ENCODE data around the gene CDO1. TPM values are rescaled to one million over a fixed set of nuclear protein-coding genes. Genes with fewer than 3 reads are reported as not detected.

CDO1 gene
- total RNA-seq, 4 donors from 2014 or later, result 4.0 to 40.4 (median 24.0) TPM

DNA sequence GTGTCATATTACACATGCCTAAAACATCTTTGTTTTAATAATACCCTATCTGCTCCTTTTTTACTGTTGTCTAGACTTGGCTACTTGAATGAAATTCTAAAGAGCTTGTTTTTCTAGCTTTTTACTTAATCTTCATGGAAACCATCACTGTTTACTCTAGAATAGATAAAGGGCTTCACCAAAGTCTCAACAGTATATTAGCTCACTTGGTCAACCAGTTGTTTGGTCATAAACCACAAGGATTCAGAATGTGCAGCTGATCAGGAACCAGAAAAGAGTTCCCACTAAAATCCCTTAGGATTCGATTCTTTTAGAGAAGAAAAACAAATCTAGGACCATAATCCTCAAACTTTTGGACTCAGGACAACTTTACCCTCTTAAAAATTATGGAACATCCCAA lies 38.0 kb downstream of the CDO1 start:
- no peaks in the 10 kb centered on the region for H3K36me3 ChIP-seq
- intact Hi-C loops (cut with DNase I), result no loop called here
- H3K27me3 ChIP-seq, result no peaks in the 10 kb centered on the region
- H3K4me1 ChIP-seq, result no peaks in the 10 kb centered on the region
- H3K27ac ChIP-seq, result no peak overlapping the region
- WGBS, 2 donors, result 35 to 39% methylated on average over 1 of the region's 1 CpG
- no peaks in the 10 kb centered on the region for H3K9me3 ChIP-seq
- DNase-seq, result no peak
- TF ChIP-seq, protein P1, sequence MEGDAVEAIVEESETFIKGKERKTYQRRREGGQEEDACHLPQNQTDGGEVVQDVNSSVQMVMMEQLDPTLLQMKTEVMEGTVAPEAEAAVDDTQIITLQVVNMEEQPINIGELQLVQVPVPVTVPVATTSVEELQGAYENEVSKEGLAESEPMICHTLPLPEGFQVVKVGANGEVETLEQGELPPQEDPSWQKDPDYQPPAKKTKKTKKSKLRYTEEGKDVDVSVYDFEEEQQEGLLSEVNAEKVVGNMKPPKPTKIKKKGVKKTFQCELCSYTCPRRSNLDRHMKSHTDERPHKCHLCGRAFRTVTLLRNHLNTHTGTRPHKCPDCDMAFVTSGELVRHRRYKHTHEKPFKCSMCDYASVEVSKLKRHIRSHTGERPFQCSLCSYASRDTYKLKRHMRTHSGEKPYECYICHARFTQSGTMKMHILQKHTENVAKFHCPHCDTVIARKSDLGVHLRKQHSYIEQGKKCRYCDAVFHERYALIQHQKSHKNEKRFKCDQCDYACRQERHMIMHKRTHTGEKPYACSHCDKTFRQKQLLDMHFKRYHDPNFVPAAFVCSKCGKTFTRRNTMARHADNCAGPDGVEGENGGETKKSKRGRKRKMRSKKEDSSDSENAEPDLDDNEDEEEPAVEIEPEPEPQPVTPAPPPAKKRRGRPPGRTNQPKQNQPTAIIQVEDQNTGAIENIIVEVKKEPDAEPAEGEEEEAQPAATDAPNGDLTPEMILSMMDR (IDR thresholded peaks at IDR 0.05), result no peak
- no peak for TF ChIP-seq POLR2A (IDR thresholded peaks at IDR 0.05)
- no peak overlapping the region for H3K4me3 ChIP-seq (replicated peaks in 1 of 3)

DNA sequence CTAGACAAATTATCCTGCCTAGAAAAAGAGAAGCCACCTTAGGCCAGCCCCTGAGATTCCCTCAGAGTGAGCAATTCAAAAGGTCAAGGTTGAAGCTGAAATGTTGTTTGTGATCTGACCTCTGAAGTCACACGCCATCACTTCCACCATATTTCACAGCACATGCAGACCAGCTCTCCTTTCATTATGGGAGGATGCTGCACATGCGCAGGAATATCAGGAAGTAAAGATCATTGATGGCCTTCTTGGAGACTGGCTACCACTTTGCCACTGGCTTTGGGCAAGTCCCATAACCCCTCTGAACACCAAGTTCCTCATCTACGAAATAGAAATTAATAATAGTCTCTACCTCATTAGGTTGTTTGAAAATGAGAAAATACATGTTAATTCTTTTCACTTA lies 39.5 kb downstream of the CDO1 start:
- Histone ChIP-seq H3K27ac (no peak overlapping the region), H3K4me3 (replicated peaks in 1 of 3) (no peak overlapping the region), H3K36me3 (no peaks in the 10 kb centered on the region), H3K27me3 (no peaks in the 10 kb centered on the region), H3K9me3 (no peaks in the 10 kb centered on the region), H3K4me1 (no peaks in the 10 kb centered on the region)
- WGBS, 2 donors, result 94 to 97% methylated on average over 3 of the region's 3 CpGs
- no peak for DNase-seq
- no peak for TF ChIP-seq POLR2A (IDR thresholded peaks at IDR 0.05)
- TF ChIP-seq, protein P1 (IDR thresholded peaks at IDR 0.05), result no peak
- intact Hi-C loops (cut with DNase I), result no loop called here

DNA sequence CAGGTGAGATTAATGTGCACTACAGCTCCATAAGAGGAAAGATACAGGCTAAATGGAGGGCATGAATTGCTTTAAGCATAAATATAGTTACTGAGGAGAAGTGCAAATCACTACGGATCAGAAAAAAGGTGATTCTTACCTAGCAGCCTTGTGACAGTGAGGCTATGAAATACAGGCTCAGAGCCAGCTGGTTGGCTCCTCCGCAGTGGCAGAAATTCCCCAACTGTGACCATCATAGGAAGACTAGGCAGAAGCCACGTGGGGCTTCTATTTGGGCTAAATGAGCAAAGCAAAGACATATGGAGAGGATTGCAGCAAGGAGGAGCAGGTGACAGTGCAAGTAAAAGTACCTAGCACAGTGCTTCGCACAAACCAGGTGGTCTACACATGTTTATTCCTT lies 40.5 kb downstream of the CDO1 start:
- DNase-seq, result peak in 1 of 2 donors; percentile 15
- Histone ChIP-seq H3K9me3 (no peaks in the 10 kb centered on the region), H3K27me3 (no peaks in the 10 kb centered on the region), H3K4me1 (no peaks in the 10 kb centered on the region), H3K4me3 (replicated peaks in 1 of 3) (no peak overlapping the region), H3K36me3 (no peaks in the 10 kb centered on the region), H3K27ac (no peak overlapping the region)
- WGBS, 2 donors, result 62 to 66% methylated on average over 4 of the region's 4 CpGs
- intact Hi-C loops (cut with DNase I), result no loop called here
- TF ChIP-seq POLR2A (IDR thresholded peaks at IDR 0.05), result no peak
- TF ChIP-seq, protein P1 (IDR thresholded peaks at IDR 0.05), result no peak

DNA sequence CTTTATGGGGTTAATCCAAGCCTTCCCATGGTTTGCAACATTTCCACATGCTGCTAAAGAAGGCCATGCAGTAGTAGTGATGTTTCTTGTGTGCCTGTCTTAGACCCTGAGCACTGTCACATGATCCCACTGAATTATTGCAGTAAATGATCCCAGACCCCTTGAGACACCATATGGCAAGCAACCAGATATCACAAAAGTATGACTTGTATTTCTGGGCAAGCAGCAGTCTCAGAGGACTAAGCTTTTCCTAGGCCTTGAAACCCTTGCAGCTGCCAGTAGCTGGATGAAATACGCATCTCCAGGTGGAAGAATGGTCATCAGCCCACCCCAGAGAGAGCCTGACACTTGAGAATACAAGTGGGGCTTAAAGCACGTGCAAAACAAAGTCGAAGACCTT lies 41.8 kb downstream of the CDO1 start:
- 58 to 72% methylated on average over 3 of the region's 3 CpGs for WGBS, 2 donors
- H3K4me1 ChIP-seq, result no peaks in the 10 kb centered on the region
- no peak for TF ChIP-seq POLR2A (IDR thresholded peaks at IDR 0.05)
- TF ChIP-seq, protein P1 (IDR thresholded peaks at IDR 0.05), result no peak
- intact Hi-C loops (cut with DNase I), result no loop called here
- no peaks in the 10 kb centered on the region for H3K9me3 ChIP-seq
- no peaks in the 10 kb centered on the region for H3K27me3 ChIP-seq
- H3K36me3 ChIP-seq, result no peaks in the 10 kb centered on the region
- H3K27ac ChIP-seq, result no peak overlapping the region
- H3K4me3 ChIP-seq (replicated peaks in 1 of 3), result no peak overlapping the region
- DNase-seq, result no peak

DNA sequence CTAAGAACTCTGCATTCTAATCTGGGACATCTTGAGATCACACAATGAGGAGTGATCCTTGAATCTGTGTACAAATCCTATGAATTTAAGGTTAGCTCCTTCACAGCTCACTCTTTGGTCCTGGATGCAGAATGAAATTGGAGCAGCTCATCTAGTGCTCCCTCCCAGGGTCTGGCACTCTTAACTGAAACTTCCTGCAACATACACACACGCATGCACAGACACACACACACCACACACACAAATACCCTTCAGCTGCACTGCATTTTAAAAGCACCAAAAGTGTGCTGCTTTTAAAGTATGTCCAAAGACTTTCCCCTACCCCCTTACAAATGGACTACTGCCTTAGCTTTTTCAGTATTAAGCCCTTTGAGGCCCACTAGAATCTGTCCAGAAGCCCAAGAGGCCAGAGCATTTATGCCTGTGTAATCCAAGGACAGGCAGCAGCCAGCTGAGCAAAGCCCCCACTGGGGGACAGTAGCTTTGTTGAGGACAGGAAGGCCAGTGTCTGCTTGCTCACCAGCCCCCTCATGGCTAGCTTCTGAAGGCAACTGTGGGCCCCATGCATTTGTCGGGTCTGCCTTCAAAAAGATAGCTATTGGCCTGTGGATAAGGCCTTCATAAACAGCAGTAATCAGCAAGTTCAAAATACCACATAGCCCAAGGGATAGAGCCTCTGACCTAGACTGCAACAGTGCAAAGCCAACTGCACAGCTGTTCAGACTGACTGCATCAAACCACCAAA lies 43.6 kb downstream of the CDO1 start:
- TF ChIP-seq POLR2A (IDR thresholded peaks at IDR 0.05), result no peak
- TF ChIP-seq, protein P1 (IDR thresholded peaks at IDR 0.05), result no peak
- intact Hi-C loops (cut with DNase I), result no loop called here

More for the DNA sequence above, 43.6 kb downstream of the CDO1 start:
- H3K9me3 ChIP-seq, result no peaks in the 10 kb centered on the region
- H3K4me1 ChIP-seq, result no peaks in the 10 kb centered on the region
- no peak for DNase-seq
- WGBS, 2 donors, result 52 to 70% methylated on average over 2 of the region's 2 CpGs
- no peak overlapping the region for H3K4me3 ChIP-seq (replicated peaks in 1 of 3)
- H3K27ac ChIP-seq, result no peak overlapping the region
- no peaks in the 10 kb centered on the region for H3K27me3 ChIP-seq
- no peaks in the 10 kb centered on the region for H3K36me3 ChIP-seq
